SK-N-SH (cell line): ENCODE measurements around the gene SDK1.

Experiments
- FOXM1 ChIP-seq: IDR thresholded peaks from 2 replicates; pipeline ENCODE4 v1.4.0; 2012; ENCODE audit warnings: low read depth, mild to moderate bottlenecking
- MXI1 ChIP-seq: IDR thresholded peaks from 2 replicates; pipeline ENCODE4 v1.6.1; 2012; ENCODE audit warnings: mild to moderate bottlenecking, low read depth, low read length, improper control_type of control experiment
- RAD21 ChIP-seq: IDR thresholded peaks from 2 replicates; pipeline ENCODE4 v1.6.1; 2012; ENCODE audit warnings: mild to moderate bottlenecking, low read length
- TF ChIP-seq, protein P1 (sequence below): IDR thresholded peaks from 2 replicates; pipeline ENCODE4; 2012
- TF ChIP-seq, protein P2 (sequence below): IDR thresholded peaks from 2 replicates; pipeline ENCODE4 v1.4.0; 2012; ENCODE audit warnings: low read depth, borderline replicate concordance
- TF ChIP-seq, protein P3 (sequence below): fragments of 200-600 bp; sonication (generic); IDR thresholded peaks from 2 replicates; pipeline ENCODE4 v1.6.1; 2017; ENCODE audit warnings: antibody characterized with exemption, mild to moderate bottlenecking, moderate library complexity
- TF ChIP-seq, protein P4 (sequence below): IDR thresholded peaks from 2 replicates; pipeline ENCODE4 v1.6.1; 2012; ENCODE audit warnings: mild to moderate bottlenecking, low read depth, low read length, moderate library complexity
- TF ChIP-seq, protein P5 (sequence below): fragments of 150-350 bp; IDR thresholded peaks from 2 replicates; pipeline ENCODE4 v1.6.1; 2017; ENCODE audit warnings: antibody characterized with exemption, low read length, low read depth, borderline replicate concordance
- TF ChIP-seq, protein P6 (sequence below): IDR thresholded peaks from 2 replicates; pipeline ENCODE4 v1.4.0; 2012; ENCODE audit warnings: low read depth, borderline replicate concordance

DNA sequence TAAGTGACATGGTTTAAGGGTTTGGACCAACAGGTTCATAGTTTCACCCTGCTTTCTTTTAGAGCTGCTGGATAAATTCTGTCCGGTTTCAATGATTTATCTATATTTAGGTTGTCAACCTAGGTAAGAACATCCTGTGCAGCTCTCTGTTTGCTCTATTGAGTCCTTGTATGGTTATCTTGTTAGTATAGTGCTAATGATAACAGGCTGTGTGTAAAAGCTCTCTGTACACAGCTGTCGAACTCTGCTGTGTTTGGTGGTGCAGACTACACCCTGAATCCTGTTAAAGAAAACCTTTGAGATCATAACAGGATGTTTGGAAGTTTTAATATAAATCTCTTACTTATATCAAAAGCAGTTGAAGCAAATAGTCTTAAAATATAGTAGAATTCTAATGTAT, 219.2 kb downstream of the SDK1 start:
- TF ChIP-seq, protein P1, sequence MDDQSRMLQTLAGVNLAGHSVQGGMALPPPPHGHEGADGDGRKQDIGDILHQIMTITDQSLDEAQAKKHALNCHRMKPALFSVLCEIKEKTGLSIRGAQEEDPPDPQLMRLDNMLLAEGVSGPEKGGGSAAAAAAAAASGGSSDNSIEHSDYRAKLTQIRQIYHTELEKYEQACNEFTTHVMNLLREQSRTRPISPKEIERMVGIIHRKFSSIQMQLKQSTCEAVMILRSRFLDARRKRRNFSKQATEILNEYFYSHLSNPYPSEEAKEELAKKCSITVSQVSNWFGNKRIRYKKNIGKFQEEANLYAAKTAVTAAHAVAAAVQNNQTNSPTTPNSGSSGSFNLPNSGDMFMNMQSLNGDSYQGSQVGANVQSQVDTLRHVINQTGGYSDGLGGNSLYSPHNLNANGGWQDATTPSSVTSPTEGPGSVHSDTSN: no peak
- TF ChIP-seq, protein P2, sequence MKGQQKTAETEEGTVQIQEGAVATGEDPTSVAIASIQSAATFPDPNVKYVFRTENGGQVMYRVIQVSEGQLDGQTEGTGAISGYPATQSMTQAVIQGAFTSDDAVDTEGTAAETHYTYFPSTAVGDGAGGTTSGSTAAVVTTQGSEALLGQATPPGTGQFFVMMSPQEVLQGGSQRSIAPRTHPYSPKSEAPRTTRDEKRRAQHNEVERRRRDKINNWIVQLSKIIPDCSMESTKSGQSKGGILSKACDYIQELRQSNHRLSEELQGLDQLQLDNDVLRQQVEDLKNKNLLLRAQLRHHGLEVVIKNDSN: no peak
- TF ChIP-seq FOXM1 (no peak), MXI1 (no peak), RAD21 (no peak)
- TF ChIP-seq, protein P3, sequence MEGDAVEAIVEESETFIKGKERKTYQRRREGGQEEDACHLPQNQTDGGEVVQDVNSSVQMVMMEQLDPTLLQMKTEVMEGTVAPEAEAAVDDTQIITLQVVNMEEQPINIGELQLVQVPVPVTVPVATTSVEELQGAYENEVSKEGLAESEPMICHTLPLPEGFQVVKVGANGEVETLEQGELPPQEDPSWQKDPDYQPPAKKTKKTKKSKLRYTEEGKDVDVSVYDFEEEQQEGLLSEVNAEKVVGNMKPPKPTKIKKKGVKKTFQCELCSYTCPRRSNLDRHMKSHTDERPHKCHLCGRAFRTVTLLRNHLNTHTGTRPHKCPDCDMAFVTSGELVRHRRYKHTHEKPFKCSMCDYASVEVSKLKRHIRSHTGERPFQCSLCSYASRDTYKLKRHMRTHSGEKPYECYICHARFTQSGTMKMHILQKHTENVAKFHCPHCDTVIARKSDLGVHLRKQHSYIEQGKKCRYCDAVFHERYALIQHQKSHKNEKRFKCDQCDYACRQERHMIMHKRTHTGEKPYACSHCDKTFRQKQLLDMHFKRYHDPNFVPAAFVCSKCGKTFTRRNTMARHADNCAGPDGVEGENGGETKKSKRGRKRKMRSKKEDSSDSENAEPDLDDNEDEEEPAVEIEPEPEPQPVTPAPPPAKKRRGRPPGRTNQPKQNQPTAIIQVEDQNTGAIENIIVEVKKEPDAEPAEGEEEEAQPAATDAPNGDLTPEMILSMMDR: no peak
- TF ChIP-seq, protein P4, sequence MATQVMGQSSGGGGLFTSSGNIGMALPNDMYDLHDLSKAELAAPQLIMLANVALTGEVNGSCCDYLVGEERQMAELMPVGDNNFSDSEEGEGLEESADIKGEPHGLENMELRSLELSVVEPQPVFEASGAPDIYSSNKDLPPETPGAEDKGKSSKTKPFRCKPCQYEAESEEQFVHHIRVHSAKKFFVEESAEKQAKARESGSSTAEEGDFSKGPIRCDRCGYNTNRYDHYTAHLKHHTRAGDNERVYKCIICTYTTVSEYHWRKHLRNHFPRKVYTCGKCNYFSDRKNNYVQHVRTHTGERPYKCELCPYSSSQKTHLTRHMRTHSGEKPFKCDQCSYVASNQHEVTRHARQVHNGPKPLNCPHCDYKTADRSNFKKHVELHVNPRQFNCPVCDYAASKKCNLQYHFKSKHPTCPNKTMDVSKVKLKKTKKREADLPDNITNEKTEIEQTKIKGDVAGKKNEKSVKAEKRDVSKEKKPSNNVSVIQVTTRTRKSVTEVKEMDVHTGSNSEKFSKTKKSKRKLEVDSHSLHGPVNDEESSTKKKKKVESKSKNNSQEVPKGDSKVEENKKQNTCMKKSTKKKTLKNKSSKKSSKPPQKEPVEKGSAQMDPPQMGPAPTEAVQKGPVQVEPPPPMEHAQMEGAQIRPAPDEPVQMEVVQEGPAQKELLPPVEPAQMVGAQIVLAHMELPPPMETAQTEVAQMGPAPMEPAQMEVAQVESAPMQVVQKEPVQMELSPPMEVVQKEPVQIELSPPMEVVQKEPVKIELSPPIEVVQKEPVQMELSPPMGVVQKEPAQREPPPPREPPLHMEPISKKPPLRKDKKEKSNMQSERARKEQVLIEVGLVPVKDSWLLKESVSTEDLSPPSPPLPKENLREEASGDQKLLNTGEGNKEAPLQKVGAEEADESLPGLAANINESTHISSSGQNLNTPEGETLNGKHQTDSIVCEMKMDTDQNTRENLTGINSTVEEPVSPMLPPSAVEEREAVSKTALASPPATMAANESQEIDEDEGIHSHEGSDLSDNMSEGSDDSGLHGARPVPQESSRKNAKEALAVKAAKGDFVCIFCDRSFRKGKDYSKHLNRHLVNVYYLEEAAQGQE: no peak
- TF ChIP-seq, protein P5, sequence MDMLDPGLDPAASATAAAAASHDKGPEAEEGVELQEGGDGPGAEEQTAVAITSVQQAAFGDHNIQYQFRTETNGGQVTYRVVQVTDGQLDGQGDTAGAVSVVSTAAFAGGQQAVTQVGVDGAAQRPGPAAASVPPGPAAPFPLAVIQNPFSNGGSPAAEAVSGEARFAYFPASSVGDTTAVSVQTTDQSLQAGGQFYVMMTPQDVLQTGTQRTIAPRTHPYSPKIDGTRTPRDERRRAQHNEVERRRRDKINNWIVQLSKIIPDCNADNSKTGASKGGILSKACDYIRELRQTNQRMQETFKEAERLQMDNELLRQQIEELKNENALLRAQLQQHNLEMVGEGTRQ: no peak
- TF ChIP-seq, protein P6, sequence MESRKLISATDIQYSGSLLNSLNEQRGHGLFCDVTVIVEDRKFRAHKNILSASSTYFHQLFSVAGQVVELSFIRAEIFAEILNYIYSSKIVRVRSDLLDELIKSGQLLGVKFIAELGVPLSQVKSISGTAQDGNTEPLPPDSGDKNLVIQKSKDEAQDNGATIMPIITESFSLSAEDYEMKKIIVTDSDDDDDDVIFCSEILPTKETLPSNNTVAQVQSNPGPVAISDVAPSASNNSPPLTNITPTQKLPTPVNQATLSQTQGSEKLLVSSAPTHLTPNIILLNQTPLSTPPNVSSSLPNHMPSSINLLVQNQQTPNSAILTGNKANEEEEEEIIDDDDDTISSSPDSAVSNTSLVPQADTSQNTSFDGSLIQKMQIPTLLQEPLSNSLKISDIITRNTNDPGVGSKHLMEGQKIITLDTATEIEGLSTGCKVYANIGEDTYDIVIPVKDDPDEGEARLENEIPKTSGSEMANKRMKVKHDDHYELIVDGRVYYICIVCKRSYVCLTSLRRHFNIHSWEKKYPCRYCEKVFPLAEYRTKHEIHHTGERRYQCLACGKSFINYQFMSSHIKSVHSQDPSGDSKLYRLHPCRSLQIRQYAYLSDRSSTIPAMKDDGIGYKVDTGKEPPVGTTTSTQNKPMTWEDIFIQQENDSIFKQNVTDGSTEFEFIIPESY: no peak
